AG08396 (cell line): ENCODE data around the gene BCORL1.

Experiments
- DNase-seq: peaks from one replicate; pipeline ENCODE4 v3.0.0; 2012; ENCODE audit warnings: low spot score, mixed read lengths

Gene BCORL1

GRCh38 chrX:130014356-130014755 is 31.9 kb downstream of the BCORL1 start:
- DNase-seq = no peak

GRCh38 chrX:130014770-130015169 is 32.3 kb downstream of the BCORL1 start:
- no peak for DNase-seq

- no peak for DNase-seq
Measured at GRCh38 chrX:130015181-130015580, 32.7 kb downstream of the BCORL1 start.

GRCh38 chrX:130018143-130018542 is 35.7 kb downstream of the BCORL1 start:
- no peak for DNase-seq

- DNase-seq = no peak
Measured at GRCh38 chrX:130020661-130021324, 38.4 kb downstream of the BCORL1 start.

GRCh38 chrX:130024127-130024526 is 41.7 kb downstream of the BCORL1 start:
- DNase-seq = peak; percentile 68

- no peak for DNase-seq
Measured at GRCh38 chrX:130025256-130025655, 42.8 kb downstream of the BCORL1 start.

GRCh38 chrX:130027569-130027968 is 45.1 kb downstream of the BCORL1 start:
- DNase-seq = no peak

GRCh38 chrX:130028196-130028595 is 45.8 kb downstream of the BCORL1 start:
- peak; percentile 50 for DNase-seq

- DNase-seq = no peak
Measured at GRCh38 chrX:130030826-130031225, 48.4 kb downstream of the BCORL1 start.

- no peak for DNase-seq
Measured at GRCh38 chrX:130032552-130032951, 50.1 kb downstream of the BCORL1 start.

GRCh38 chrX:130034178-130034577 is 51.7 kb downstream of the BCORL1 start:
- no peak for DNase-seq

GRCh38 chrX:130039847-130040246 is 57.4 kb downstream of the BCORL1 start:
- no peak for DNase-seq

- DNase-seq = no peak
Measured at GRCh38 chrX:130047416-130047815, 65.0 kb downstream of the BCORL1 start.

- DNase-seq = no peak
Measured at GRCh38 chrX:130048686-130049222, 66.3 kb downstream of the BCORL1 start.

GRCh38 chrX:130049821-130050220 is 67.4 kb downstream of the BCORL1 start:
- DNase-seq = no peak

- no peak for DNase-seq
Measured at GRCh38 chrX:130051176-130051845, 68.9 kb downstream of the BCORL1 start.

- DNase-seq = no peak
Measured at GRCh38 chrX:130053236-130053635, 70.8 kb downstream of the BCORL1 start.

GRCh38 chrX:130055103-130055502 is 72.7 kb downstream of the BCORL1 start:
- peak; percentile 72 for DNase-seq

GRCh38 chrX:130055899-130056298 is 73.5 kb downstream of the BCORL1 start:
- no peak for DNase-seq

GRCh38 chrX:130057209-130057608 is 74.8 kb downstream of the BCORL1 start:
- DNase-seq = no peak

GRCh38 chrX:130058652-130059051 is 76.2 kb downstream of the BCORL1 start:
- no peak for DNase-seq
